Adrenal gland (tissue), 12 donors: Measurements from ENCODE around the gene POLR2A. TPM values are rescaled to one million over a fixed set of nuclear protein-coding genes. Genes with fewer than 3 reads are reported as not detected.

ENCODE experiments used
- DNase-seq, 7 donors: peaks; one replicate each; pipeline ENCODE4 v3.0.0-alpha.2; 2019 to 2020
- H3K27ac ChIP-seq, 5 donors: fragments of 200-600 bp; sonication (generic) in 4 of 5; 1 replicate in 3 of 5; 2 replicates in 2 of 5; pipeline versions ENCODE4 v1.5.1 to v1.8.0; 2016 to 2020; ENCODE audit warnings: mild to moderate bottlenecking in 1 of 5
- H3K27me3 ChIP-seq: fragments of 200-600 bp; 2 replicates; pipeline ENCODE4 v1.8.0; 2021
- H3K36me3 ChIP-seq, 2 donors: fragments of 200-600 bp; replicated peaks in 1 of 2; 1 replicate in 1 of 2; 2 replicates in 1 of 2; pipeline versions ENCODE4 v1.5.1 to v1.8.0; 2018 to 2022
- H3K4me1 ChIP-seq, 2 donors: fragments of 200-600 bp; replicated peaks in 1 of 2; 1 replicate in 1 of 2; 2 replicates in 1 of 2; pipeline versions ENCODE4 v1.5.1 to v1.8.0; 2018 to 2021
- H3K4me3 ChIP-seq, 4 donors: fragments of 200-600 bp; sonication (generic) in 3 of 4; one replicate each; pipeline ENCODE4 v1.5.1; 2016 to 2018
- H3K9me3 ChIP-seq, 3 donors: fragments of 200-600 bp; sonication (generic) in 1 of 3; replicated peaks in 1 of 3; 1 replicate in 2 of 3; 2 replicates in 1 of 3; pipeline versions ENCODE4 v1.5.1 to v1.8.0; 2016 to 2021
- CTCF ChIP-seq, 6 experiments: fragments of 450-650 bp in 4 of 6; fragments of 200-600 bp in 2 of 6; sonication (generic) in 1 of 6; IDR thresholded peaks; 1 replicate in 5 of 6; 2 replicates in 1 of 6; pipeline versions ENCODE4 v1.5.1 to v1.8.0; 2016 to 2021; ENCODE audit warnings: antibody characterized with exemption in 6 of 6, mild to moderate bottlenecking in 2 of 6, moderate library complexity in 1 of 6
- POLR2A ChIP-seq, 2 donors: fragments of 450-650 bp; IDR thresholded peaks; one replicate each; pipeline ENCODE4 v1.6.1; 2017; ENCODE audit warnings: antibody characterized with exemption in 2 of 2, mild to moderate bottlenecking in 2 of 2, moderate library complexity in 1 of 2
- WGBS, 4 donors: extraction: QIAGEN DNeasy Blood & Tissue Kit in 2 of 4; methylation state at CpG; one replicate each; pipeline versions ENCODE4 v1.1.5 to v1.1.7; 2013 to 2017; 5-methylcytosine and 5-hydroxymethylcytosine counted together
- intact Hi-C, 2 donors: fragments of 100-400 bp; cut with DNase I; formaldehyde crosslinking; loops; one replicate each; pipeline versions ENCODE4 v1.14.1 to v1.15.0; 2022 to 2023
- polyA plus RNA-seq, 3 donors: library from polyadenylated mRNA; stranded (reverse); fragments of 200-250 nt in 2 of 3; fragments of 350-450 nt in 1 of 3; fragmentation: Illumina TruSeq in 1 of 3; extraction: RNeasy Lipid Tissue Mini Kit (QIAGEN cat#74804) in 1 of 3; gene quantifications; one replicate each; pipeline ENCODE4 v1.2.3, GENCODE V29; 2013 to 2014
- total RNA-seq, 9 donors: library from RNA; depleted of rRNA in 4 of 9; stranded (reverse); fragments of >200 nt in 4 of 9; fragments of 120-200 nt in 1 of 9; fragmentation: NEBNext Ultra II Directional in 1 of 9; extraction: Animal tissue kit (Norgen Biotek cat#: 25700) in 1 of 9; gene quantifications; one replicate each; pipeline versions ENCODE4 v1.1.0 to v1.2.4, GENCODE V29; 2013 to 2023
- donor health status: healthy with polysubstance abuse.
- donor health status: Bipolar disorder and iron deficiency.
- donor health status: DM: yes; HTN: yes; CAD: no.
- donor health status: DM: no; HTN: no; CAD: no.
- donor health status: DM: no; HTN: no; CAD: no.
- donor health status: DM: yes; HTN: yes; CAD: no.

The POLR2A gene
- total and polyA plus RNA-seq, 12 donors, result 19.3 to 172 (median 87.7) TPM

- H3K4me3 ChIP-seq, result no peak overlapping the region
- no peaks in the 10 kb centered on the region for H3K27me3 ChIP-seq
- peaks cover 46 to 58% of the 10 kb centered on the region in 2 donors for H3K4me1 ChIP-seq
- DNase-seq, result peak; percentile 66 to 84 (median 76)
- H3K27ac ChIP-seq, result peak overlapping the region; percentile 87 to 100 (median 99)
- peak in 1 of 2 donors; percentile 47 for TF ChIP-seq POLR2A (IDR thresholded peaks at IDR 0.05)
- TF ChIP-seq CTCF (IDR thresholded peaks at IDR 0.05), result no peak
- H3K36me3 ChIP-seq, result no peaks in the 10 kb centered on the region
- intact Hi-C loops, result loop anchor here in 1 of 2 donors (5.0 kb wide), 1 partner anchor 39 kb away; the partner anchor contains the start of genes FGF11 and TMEM102
- no peaks in the 10 kb centered on the region for H3K9me3 ChIP-seq
- 33 to 45% (median 44%) methylated on average over 15 of the region's 15 CpGs for WGBS, 4 donors
Measured at GRCh38 chr17:7475764-7476422, 8.3 kb upstream of the POLR2A start.

- intact Hi-C loops, result loop anchor here in 1 of 2 donors (5.0 kb wide), 1 partner anchor 39 kb away; the partner anchor contains the start of genes FGF11 and TMEM102
- 3 to 20% (median 8%) methylated on average over 3 of the region's 3 CpGs for WGBS, 4 donors
- DNase-seq, result peak in 3 of 7 donors; percentile 30 to 53 (median 41)
- H3K9me3 ChIP-seq, result no peaks in the 10 kb centered on the region
- H3K36me3 ChIP-seq, result no peaks in the 10 kb centered on the region
- H3K4me3 ChIP-seq, result no peak overlapping the region
- TF ChIP-seq POLR2A (IDR thresholded peaks at IDR 0.05) (no peak), CTCF (IDR thresholded peaks at IDR 0.05) (no peak)
- peak overlapping the region; percentile 87 to 100 (median 99) for H3K27ac ChIP-seq
- H3K27me3 ChIP-seq, result no peaks in the 10 kb centered on the region
- peaks cover 42 to 53% of the 10 kb centered on the region in 2 donors for H3K4me1 ChIP-seq
Measured at GRCh38 chr17:7476494-7476893, 7.7 kb upstream of the POLR2A start.

- H3K27me3 ChIP-seq, result no peaks in the 10 kb centered on the region
- peak overlapping the region; percentile 87 to 100 (median 99) for H3K27ac ChIP-seq
- TF ChIP-seq CTCF (IDR thresholded peaks at IDR 0.05), result no peak
- H3K36me3 ChIP-seq, result no peaks in the 10 kb centered on the region
- DNase-seq, result peak in 1 of 7 donors; percentile 29
- WGBS, 4 donors, result 69 to 100% (median 87%) methylated on average over 2 to 5 of the region's 5 CpGs
- H3K9me3 ChIP-seq, result no peaks in the 10 kb centered on the region
- intact Hi-C loops, result loop anchor here in 1 of 2 donors (5.0 kb wide), 1 partner anchor 40 kb away; the partner anchor contains the start of genes FGF11 and TMEM102
- H3K4me3 ChIP-seq, result peak overlapping the region in 1 of 4 donors; percentile 88
- peaks cover 42 to 49% of the 10 kb centered on the region in 2 donors for H3K4me1 ChIP-seq
Measured at GRCh38 chr17:7476951-7477350, 7.2 kb upstream of the POLR2A start.

GRCh38 chr17:7477392-7478275 is 6.5 kb upstream of the POLR2A start:
- Histone ChIP-seq H3K4me3 (peak overlapping the region in 3 of 4 donors; percentile 76 to 99 (median 88)), H3K9me3 (no peaks in the 10 kb centered on the region), H3K27ac (peak overlapping the region; percentile 87 to 100 (median 99)), H3K27me3 (no peaks in the 10 kb centered on the region), H3K4me1 (peaks cover 42 to 48% of the 10 kb centered on the region in 2 donors), H3K36me3 (no peaks in the 10 kb centered on the region)
- peak in 6 of 7 donors; percentile 72 to 85 (median 78) for DNase-seq
- 11 to 22% (median 15%) methylated on average over 19 to 26 of the region's 26 CpGs for WGBS, 4 donors
- intact Hi-C loops, result loop anchor here in 1 of 2 donors (5.0 kb wide), 1 partner anchor 40 kb away; the partner anchor contains the start of genes FGF11 and TMEM102
- TF ChIP-seq POLR2A (IDR thresholded peaks at IDR 0.05) (peak; percentile 40 to 85), CTCF (IDR thresholded peaks at IDR 0.05) (no peak)
